ENCODE measurements around the gene TSPAN33. TPM values are rescaled to one million over a fixed set of nuclear protein-coding genes. Genes with fewer than 3 reads are reported as not detected.

The TSPAN33 gene
- total and polyA plus RNA-seq, 10 of the 15 experiments (the other 5 are each of a cell fraction or from before 2014, with no cell fraction given) = 12.0 to 123 (median 86.3) TPM

DNA sequence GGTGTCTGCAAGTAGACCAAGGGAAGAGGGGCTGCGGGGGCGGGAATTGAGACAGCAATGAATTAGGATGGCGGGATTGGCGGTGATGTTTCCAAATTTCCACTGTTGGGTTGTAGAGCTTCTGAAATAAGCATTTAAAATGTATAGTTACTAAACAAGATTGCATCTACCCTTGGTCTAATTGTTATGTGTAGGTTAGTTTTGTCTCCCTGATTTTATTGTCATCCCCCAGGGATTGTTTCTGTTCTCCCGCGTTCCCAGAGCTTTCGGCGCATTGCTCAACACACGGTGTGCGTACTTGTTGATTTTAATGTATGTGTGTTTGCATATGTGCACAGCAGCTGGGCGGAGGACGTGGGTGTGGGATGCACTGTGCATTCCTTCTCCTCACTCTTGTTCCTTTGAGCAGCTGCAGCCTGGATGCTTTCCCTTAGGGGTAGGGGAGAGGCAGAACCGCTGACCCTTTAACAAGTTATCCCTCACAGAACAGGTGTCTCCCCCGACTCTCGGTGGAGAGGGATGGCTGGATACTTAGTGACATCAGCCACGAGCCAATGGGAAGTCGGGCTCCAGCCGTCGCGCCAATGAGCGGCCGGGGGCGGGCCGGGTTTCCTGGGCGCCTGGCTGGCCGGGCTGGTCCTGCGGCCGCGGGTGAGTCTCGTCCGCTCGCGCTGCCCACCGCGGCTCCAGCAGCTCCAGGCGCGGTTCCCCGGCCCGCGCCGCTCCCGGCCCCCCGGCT, at the start of gene TSPAN33 (continued):
- TF ChIP-seq RFX5 (IDR thresholded peaks at IDR 0.05; ENCODE audit: low read depth, low read length) (peak; percentile 70; the same call in 1 of the 2 replicates), SMAD1 (IDR thresholded peaks at IDR 0.05; ENCODE audit: low read depth, partially characterized antibody) (no peak), SREBF2 (IDR thresholded peaks at IDR 0.05; ENCODE audit: low read length) (no peak), IKZF1 (conservative IDR thresholded peaks at IDR 0.05) (peak; percentile 29; the same call in 1 of the 2 replicates), CEBPB (IDR thresholded peaks at IDR 0.05; ENCODE audit: borderline replicate concordance in 1 of 2, low read depth in 2 of 2, low read length in 2 of 2) (no peak), WRNIP1 (IDR thresholded peaks at IDR 0.05; ENCODE audit: borderline replicate concordance, low read depth, low read length) (no peak), ZNF217 (IDR thresholded peaks at IDR 0.05) (no peak), MXI1 (IDR thresholded peaks at IDR 0.05; ENCODE audit: low read depth, low read length) (peak; percentile 23; the same call in 1 of the 2 replicates), MEF2B (IDR thresholded peaks at IDR 0.05; ENCODE audit: partially characterized antibody, poor library complexity, severe bottlenecking) (no peak), IKZF2 (IDR thresholded peaks at IDR 0.05) (0 out of 4 replicates have a peak, but pooled peaks have one; percentile 14 to 17), POLR2A (IDR thresholded peaks at IDR 0.05; ENCODE audit: low read depth, low read length) (peak; percentile 73), FOS (IDR thresholded peaks at IDR 0.05; ENCODE audit: borderline replicate concordance, extremely low read depth, insufficient read length) (peak; percentile 68), TBL1XR1 (IDR thresholded peaks at IDR 0.05; ENCODE audit: low read depth, low read length) (no peak), SUZ12 (IDR thresholded peaks at IDR 0.05; ENCODE audit: unreplicated experiment) (no peak), ZNF622 (IDR thresholded peaks at IDR 0.05) (no peak), HDGF (IDR thresholded peaks at IDR 0.05) (no peak)
- TF ChIP-seq, protein P1, sequence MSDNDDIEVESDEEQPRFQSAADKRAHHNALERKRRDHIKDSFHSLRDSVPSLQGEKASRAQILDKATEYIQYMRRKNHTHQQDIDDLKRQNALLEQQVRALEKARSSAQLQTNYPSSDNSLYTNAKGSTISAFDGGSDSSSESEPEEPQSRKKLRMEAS (IDR thresholded peaks at IDR 0.05; ENCODE audit: low read depth, low read length) = 0 out of 2 replicates have a peak, but pooled peaks have one; percentile 19
- TF ChIP-seq, protein P2, sequence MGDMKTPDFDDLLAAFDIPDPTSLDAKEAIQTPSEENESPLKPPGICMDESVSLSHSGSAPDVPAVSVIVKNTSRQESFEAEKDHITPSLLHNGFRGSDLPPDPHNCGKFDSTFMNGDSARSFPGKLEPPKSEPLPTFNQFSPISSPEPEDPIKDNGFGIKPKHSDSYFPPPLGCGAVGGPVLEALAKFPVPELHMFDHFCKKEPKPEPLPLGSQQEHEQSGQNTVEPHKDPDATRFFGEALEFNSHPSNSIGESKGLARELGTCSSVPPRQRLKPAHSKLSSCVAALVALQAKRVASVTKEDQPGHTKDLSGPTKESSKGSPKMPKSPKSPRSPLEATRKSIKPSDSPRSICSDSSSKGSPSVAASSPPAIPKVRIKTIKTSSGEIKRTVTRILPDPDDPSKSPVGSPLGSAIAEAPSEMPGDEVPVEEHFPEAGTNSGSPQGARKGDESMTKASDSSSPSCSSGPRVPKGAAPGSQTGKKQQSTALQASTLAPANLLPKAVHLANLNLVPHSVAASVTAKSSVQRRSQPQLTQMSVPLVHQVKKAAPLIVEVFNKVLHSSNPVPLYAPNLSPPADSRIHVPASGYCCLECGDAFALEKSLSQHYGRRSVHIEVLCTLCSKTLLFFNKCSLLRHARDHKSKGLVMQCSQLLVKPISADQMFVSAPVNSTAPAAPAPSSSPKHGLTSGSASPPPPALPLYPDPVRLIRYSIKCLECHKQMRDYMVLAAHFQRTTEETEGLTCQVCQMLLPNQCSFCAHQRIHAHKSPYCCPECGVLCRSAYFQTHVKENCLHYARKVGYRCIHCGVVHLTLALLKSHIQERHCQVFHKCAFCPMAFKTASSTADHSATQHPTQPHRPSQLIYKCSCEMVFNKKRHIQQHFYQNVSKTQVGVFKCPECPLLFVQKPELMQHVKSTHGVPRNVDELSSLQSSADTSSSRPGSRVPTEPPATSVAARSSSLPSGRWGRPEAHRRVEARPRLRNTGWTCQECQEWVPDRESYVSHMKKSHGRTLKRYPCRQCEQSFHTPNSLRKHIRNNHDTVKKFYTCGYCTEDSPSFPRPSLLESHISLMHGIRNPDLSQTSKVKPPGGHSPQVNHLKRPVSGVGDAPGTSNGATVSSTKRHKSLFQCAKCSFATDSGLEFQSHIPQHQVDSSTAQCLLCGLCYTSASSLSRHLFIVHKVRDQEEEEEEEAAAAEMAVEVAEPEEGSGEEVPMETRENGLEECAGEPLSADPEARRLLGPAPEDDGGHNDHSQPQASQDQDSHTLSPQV (IDR thresholded peaks at IDR 0.05) = no peak
- TF ChIP-seq, protein P3, sequence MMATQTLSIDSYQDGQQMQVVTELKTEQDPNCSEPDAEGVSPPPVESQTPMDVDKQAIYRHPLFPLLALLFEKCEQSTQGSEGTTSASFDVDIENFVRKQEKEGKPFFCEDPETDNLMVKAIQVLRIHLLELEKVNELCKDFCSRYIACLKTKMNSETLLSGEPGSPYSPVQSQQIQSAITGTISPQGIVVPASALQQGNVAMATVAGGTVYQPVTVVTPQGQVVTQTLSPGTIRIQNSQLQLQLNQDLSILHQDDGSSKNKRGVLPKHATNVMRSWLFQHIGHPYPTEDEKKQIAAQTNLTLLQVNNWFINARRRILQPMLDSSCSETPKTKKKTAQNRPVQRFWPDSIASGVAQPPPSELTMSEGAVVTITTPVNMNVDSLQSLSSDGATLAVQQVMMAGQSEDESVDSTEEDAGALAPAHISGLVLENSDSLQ (IDR thresholded peaks at IDR 0.05) = peak; percentile 91
- TF ChIP-seq, protein P4, sequence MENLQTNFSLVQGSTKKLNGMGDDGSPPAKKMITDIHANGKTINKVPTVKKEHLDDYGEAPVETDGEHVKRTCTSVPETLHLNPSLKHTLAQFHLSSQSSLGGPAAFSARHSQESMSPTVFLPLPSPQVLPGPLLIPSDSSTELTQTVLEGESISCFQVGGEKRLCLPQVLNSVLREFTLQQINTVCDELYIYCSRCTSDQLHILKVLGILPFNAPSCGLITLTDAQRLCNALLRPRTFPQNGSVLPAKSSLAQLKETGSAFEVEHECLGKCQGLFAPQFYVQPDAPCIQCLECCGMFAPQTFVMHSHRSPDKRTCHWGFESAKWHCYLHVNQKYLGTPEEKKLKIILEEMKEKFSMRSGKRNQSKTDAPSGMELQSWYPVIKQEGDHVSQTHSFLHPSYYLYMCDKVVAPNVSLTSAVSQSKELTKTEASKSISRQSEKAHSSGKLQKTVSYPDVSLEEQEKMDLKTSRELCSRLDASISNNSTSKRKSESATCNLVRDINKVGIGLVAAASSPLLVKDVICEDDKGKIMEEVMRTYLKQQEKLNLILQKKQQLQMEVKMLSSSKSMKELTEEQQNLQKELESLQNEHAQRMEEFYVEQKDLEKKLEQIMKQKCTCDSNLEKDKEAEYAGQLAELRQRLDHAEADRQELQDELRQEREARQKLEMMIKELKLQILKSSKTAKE (IDR thresholded peaks at IDR 0.05; ENCODE audit: low read depth, poor library complexity, severe bottlenecking) = no peak
- TF ChIP-seq, protein P5, sequence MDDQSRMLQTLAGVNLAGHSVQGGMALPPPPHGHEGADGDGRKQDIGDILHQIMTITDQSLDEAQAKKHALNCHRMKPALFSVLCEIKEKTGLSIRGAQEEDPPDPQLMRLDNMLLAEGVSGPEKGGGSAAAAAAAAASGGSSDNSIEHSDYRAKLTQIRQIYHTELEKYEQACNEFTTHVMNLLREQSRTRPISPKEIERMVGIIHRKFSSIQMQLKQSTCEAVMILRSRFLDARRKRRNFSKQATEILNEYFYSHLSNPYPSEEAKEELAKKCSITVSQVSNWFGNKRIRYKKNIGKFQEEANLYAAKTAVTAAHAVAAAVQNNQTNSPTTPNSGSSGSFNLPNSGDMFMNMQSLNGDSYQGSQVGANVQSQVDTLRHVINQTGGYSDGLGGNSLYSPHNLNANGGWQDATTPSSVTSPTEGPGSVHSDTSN (IDR thresholded peaks at IDR 0.05; ENCODE audit: insufficient replicate concordance, low read depth, low read length) = peak; percentile 76

Measured in GM12878 (cell line).